A673 (cell line): ENCODE results near the gene MAOB. TPM values are rescaled to one million over a fixed set of nuclear protein-coding genes. Genes with fewer than 3 reads are reported as not detected.

Experiments
- BruUV-seq: library from RNA; stranded (reverse); fragments of 400-500 nt; replicated peaks from 2 replicates; lab custom pipeline; 2021; lab: Mats Ljungman, UMichigan
- CTCF ChIA-PET: fragments of 300-600 bp; sonication (Branson Sonifier 250); formaldehyde crosslinking; loops from one replicate; lab custom pipeline; 2022; ENCODE audit warnings: antibody characterized with exemption; lab: Charles Lee
- POLR2A ChIA-PET: fragments of 300-600 bp; sonication (Branson Sonifier 250); formaldehyde crosslinking; loops from one replicate; lab custom pipeline; 2022; ENCODE audit warnings: antibody characterized with exemption; ENCODE audit not compliant: low non-redundant PET; lab: Charles Lee
- DNase-seq: peaks from one replicate; pipeline ENCODE4 v3.0.0-alpha.2; 2015; ENCODE audit warnings: low spot score
- H3K27ac ChIP-seq: fragments of 200-600 bp; sonication (generic); 2 replicates; pipeline ENCODE4 v1.5.1; 2016; ENCODE audit warnings: mixed run types, low read depth, mild to moderate bottlenecking, mixed read lengths, antibody characterized with exemption, low read length; ENCODE audit not compliant: poor library complexity, severe bottlenecking
- H3K27me3 ChIP-seq: fragments of 200-600 bp; sonication (generic); replicated peaks from 2 replicates; pipeline ENCODE4 v1.6.1; 2017; ENCODE audit warnings: mixed run types, low read depth, mild to moderate bottlenecking, mixed read lengths, antibody characterized with exemption, low read length; ENCODE audit not compliant: insufficient read depth, poor library complexity
- H3K36me3 ChIP-seq: fragments of 200-600 bp; sonication (generic); 2 replicates; pipeline ENCODE4 v1.6.1; 2016; ENCODE audit warnings: mixed run types, mild to moderate bottlenecking, mixed read lengths, antibody characterized with exemption, low read length; ENCODE audit not compliant: insufficient read depth, poor library complexity, severe bottlenecking
- H3K4me1 ChIP-seq: fragments of 200-600 bp; sonication (generic); 2 replicates; pipeline ENCODE4 v1.6.1; 2017; ENCODE audit warnings: mixed run types, mild to moderate bottlenecking, mixed read lengths, antibody characterized with exemption, low read length; ENCODE audit not compliant: insufficient read depth, poor library complexity, severe bottlenecking
- H3K4me3 ChIP-seq: fragments of 200-600 bp; sonication (generic); 2 replicates; pipeline ENCODE4 v1.5.1; 2016; ENCODE audit warnings: low read depth, mixed run types, mild to moderate bottlenecking, mixed read lengths, low read length; ENCODE audit not compliant: poor library complexity, severe bottlenecking
- H3K9me3 ChIP-seq: fragments of 200-600 bp; sonication (generic); 2 replicates; pipeline ENCODE4 v1.6.1; 2016; ENCODE audit warnings: mixed run types, low read depth, mild to moderate bottlenecking, mixed read lengths, antibody characterized with exemption, low read length; ENCODE audit not compliant: poor library complexity, severe bottlenecking
- CTCF ChIP-seq: fragments of 300-800, 200-600 bp; sonication (generic); conservative IDR thresholded peaks from 2 replicates; pipeline ENCODE4 v1.5.1; 2017; ENCODE audit warnings: low read depth, mild to moderate bottlenecking, antibody characterized with exemption, low read length, moderate library complexity, mixed read lengths
- EZH2 ChIP-seq: fragments of 200-600 bp; sonication (generic); IDR thresholded peaks from 2 replicates; pipeline ENCODE4 v1.6.1; 2017; ENCODE audit warnings: borderline replicate concordance, low read depth, mild to moderate bottlenecking, mixed read lengths, antibody characterized with exemption, low read length; ENCODE audit not compliant: poor library complexity, severe bottlenecking
- intact Hi-C: fragments of 100-400 bp; cut with micrococcal nuclease; formaldehyde crosslinking; loops from one replicate; pipeline ENCODE4 v1.10.0; 2022; ENCODE audit not compliant: unreplicated experiment
- total RNA-seq: library from RNA; stranded (reverse); gene quantifications from 2 replicates; pipeline ENCODE4 v1.2.3, GENCODE V29; 2021

The MAOB gene
- total RNA-seq, 1 experiment from 2014 or later, result not detected

GRCh38 chrX:43876680-43877079, 5.6 kb downstream of the MAOB start:
- TF ChIP-seq EZH2 (no peak), CTCF (no peak)
- ChIA-PET POLR2A (no interaction called here), CTCF (no interaction called here)
- intact Hi-C loops, result no loop called here
- no peaks in the 10 kb centered on the region for H3K36me3 ChIP-seq
- H3K27ac ChIP-seq, result no peak overlapping the region
- H3K4me3 ChIP-seq, result no peak overlapping the region
- H3K27me3 ChIP-seq, result peaks cover 10% of the 10 kb centered on the region
- no TSS peak for BruUV-seq
- H3K4me1 ChIP-seq, result no peaks in the 10 kb centered on the region
- no peak for DNase-seq
- H3K9me3 ChIP-seq, result no peaks in the 10 kb centered on the region

GRCh38 chrX:43870758-43871419, 11.4 kb downstream of the MAOB start:
- no TSS peak for BruUV-seq
- no peak for DNase-seq
- CTCF ChIA-PET, result no interaction called here
- intact Hi-C loops, result no loop called here
- TF ChIP-seq EZH2 (no peak), CTCF (no peak)
- Histone ChIP-seq H3K27me3 (peaks cover 3% of the 10 kb centered on the region), H3K27ac (no peak overlapping the region), H3K9me3 (no peaks in the 10 kb centered on the region), H3K36me3 (no peaks in the 10 kb centered on the region), H3K4me1 (no peaks in the 10 kb centered on the region), H3K4me3 (no peak overlapping the region)
- POLR2A ChIA-PET, result no interaction called here

GRCh38 chrX:43870011-43870410, 12.2 kb downstream of the MAOB start:
- no peak for TF ChIP-seq CTCF
- TF ChIP-seq EZH2, result no peak
- CTCF ChIA-PET, result no interaction called here
- no peak for DNase-seq
- Histone ChIP-seq H3K27me3 (peaks cover under 1% of the 10 kb centered on the region), H3K27ac (no peak overlapping the region), H3K4me3 (no peak overlapping the region), H3K36me3 (no peaks in the 10 kb centered on the region), H3K4me1 (no peaks in the 10 kb centered on the region), H3K9me3 (no peaks in the 10 kb centered on the region)
- intact Hi-C loops, result no loop called here
- no TSS peak for BruUV-seq
- POLR2A ChIA-PET, result no interaction called here
